22Rv1 (cell line): Measurements from ENCODE around the gene PGAM1.

Experiments used
- CTCF ChIP-seq: fragments of 450-650 bp; IDR thresholded peaks from 2 replicates; pipeline ENCODE4 v1.5.1; 2017; ENCODE audit warnings: mild to moderate bottlenecking
- ZFX ChIP-seq: fragments of 450-650 bp; IDR thresholded peaks from 2 replicates; pipeline ENCODE4 v1.6.1; 2017; ENCODE audit warnings: antibody characterized with exemption, borderline replicate concordance

DNA sequence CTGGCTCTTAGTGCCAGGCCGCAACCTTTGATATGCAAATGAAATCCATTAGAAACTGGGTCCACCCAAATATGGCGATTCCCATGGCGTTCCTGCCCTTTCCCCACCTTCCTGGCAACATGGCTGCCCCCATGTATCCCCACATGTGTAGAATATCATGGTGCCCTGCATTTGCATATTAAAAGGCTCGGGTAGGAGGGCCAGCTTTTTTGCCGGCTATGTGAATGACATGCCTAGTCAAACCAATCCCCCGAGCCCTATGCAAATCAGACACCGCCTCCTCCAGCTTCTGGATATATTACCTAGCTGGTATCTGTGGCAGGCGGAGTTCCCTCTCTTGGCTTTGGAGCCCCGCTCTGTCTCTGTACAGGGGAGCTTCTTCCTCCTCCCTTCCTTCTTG is 53.9 kb downstream of the PGAM1 start:
- no peak for TF ChIP-seq CTCF
- TF ChIP-seq ZFX: no peak
